AG04449 (cell line): ENCODE measurements around the gene ALDH3B2.

Experiments used
- CTCF ChIA-PET: fragments of 350-600 bp; formaldehyde crosslinking; extraction: SDS; loops from one replicate; lab custom pipeline; 2021; ENCODE audit warnings: antibody characterized with exemption; lab: Yijun Ruan, JAX
- POLR2A ChIA-PET: fragments of 400-600, 350-600 bp; formaldehyde crosslinking; extraction: SDS; loops from one replicate; lab custom pipeline; 2020; ENCODE audit warnings: antibody characterized with exemption, inconsistent platforms; lab: Yijun Ruan, JAX
- DNase-seq: peaks from one replicate; pipeline ENCODE4 v3.0.0-alpha.2; 2010; ENCODE audit warnings: low read depth, low spot score
- H3K4me3 ChIP-seq: 2 replicates; pipeline ENCODE4 v1.5.1; 2011; ENCODE audit warnings: low read depth, mild to moderate bottlenecking, control low read depth, low read length
- CTCF ChIP-seq: IDR thresholded peaks from one replicate; pipeline ENCODE4 v1.5.1; 2011; ENCODE audit warnings: mild to moderate bottlenecking, moderate library complexity, low read length, control low read depth, inconsistent platforms; ENCODE audit not compliant: insufficient read depth; ENCODE audit errors: missing control alignments

Gene ALDH3B2

GRCh38 chr11:67652965-67653845 lies 21.2 kb downstream of the ALDH3B2 start:
- no peak for DNase-seq
- ChIA-PET CTCF (no interaction called here), POLR2A (no interaction called here)
- no peak overlapping the region for H3K4me3 ChIP-seq
- no peak for TF ChIP-seq CTCF

- TF ChIP-seq CTCF: no peak
- ChIA-PET POLR2A (no interaction called here), CTCF (interaction anchor here (1.2 to 3.2 kb wide), 2 partner anchors 23 to 80 kb away, joined by 3 to 24 read pairs; partner anchors contain the start of gene NUDT8)
- no peak for DNase-seq
- H3K4me3 ChIP-seq: no peak overlapping the region
Observed at GRCh38 chr11:67651976-67652781, 22.2 kb downstream of the ALDH3B2 start.

- ChIA-PET POLR2A (no interaction called here), CTCF (interaction anchor here (1.1 to 3.2 kb wide), 2 partner anchors 14 to 21 kb away, joined by 5 to 24 read pairs; partner anchors contain the start of gene NUDT8)
- TF ChIP-seq CTCF: no peak
- DNase-seq: no peak
- no peak overlapping the region for H3K4me3 ChIP-seq
Observed at GRCh38 chr11:67649634-67650510, 24.6 kb downstream of the ALDH3B2 start.

- no peak for TF ChIP-seq CTCF
- H3K4me3 ChIP-seq: no peak overlapping the region
- CTCF ChIA-PET: interaction anchor here (0.8 to 4.2 kb wide), 7 partner anchors 8 to 20 kb away, joined by 3 to 28 read pairs (median 6); partner anchors contain the start of gene NUDT8
- no peak for DNase-seq
- POLR2A ChIA-PET: no interaction called here
Observed at GRCh38 chr11:67648796-67649613, 25.4 kb downstream of the ALDH3B2 start.

GRCh38 chr11:67648140-67648795 lies 26.2 kb downstream of the ALDH3B2 start:
- peak; percentile 35 for TF ChIP-seq CTCF
- CTCF ChIA-PET: interaction anchor here (0.8 to 4.2 kb wide), 7 partner anchors 8 to 19 kb away, joined by 3 to 28 read pairs (median 5); partner anchors contain the start of gene NUDT8
- DNase-seq: no peak
- no peak overlapping the region for H3K4me3 ChIP-seq
- POLR2A ChIA-PET: no interaction called here
